Tibial nerve (tissue), 4 donors: ENCODE results near the gene PZP. TPM values are rescaled to one million over a fixed set of nuclear protein-coding genes. Genes with fewer than 3 reads are reported as not detected.

Source experiments
- DNase-seq, 2 donors: peaks; one replicate each; pipeline ENCODE4 v3.0.0-alpha.2; 2019; ENCODE audit warnings: low spot score in 2 of 2
- H3K27ac ChIP-seq, 4 donors: fragments of 200-600 bp; sonication (generic) in 3 of 4; one replicate each; pipeline ENCODE4 v1.5.1; 2017 to 2019; ENCODE audit warnings: mild to moderate bottlenecking in 1 of 4
- H3K27me3 ChIP-seq, 2 donors: fragments of 200-600 bp; sonication (generic) in 1 of 2; one replicate each; pipeline versions ENCODE4 v1.5.1 to v1.6.0; 2017 to 2019
- H3K36me3 ChIP-seq, 3 donors: fragments of 200-600 bp; sonication (generic); one replicate each; pipeline ENCODE4 v1.5.1; 2018 to 2019
- H3K4me1 ChIP-seq, 4 donors: fragments of 200-600 bp; sonication (generic) in 3 of 4; one replicate each; pipeline ENCODE4 v1.5.1; 2017 to 2019
- H3K4me3 ChIP-seq, 4 donors: fragments of 200-600 bp; sonication (generic) in 3 of 4; one replicate each; pipeline ENCODE4 v1.5.1; 2017 to 2019; ENCODE audit warnings: mild to moderate bottlenecking in 1 of 4, moderate library complexity in 1 of 4
- H3K9me3 ChIP-seq, 4 donors: fragments of 200-600 bp; sonication (generic) in 3 of 4; one replicate each; pipeline ENCODE4 v1.5.1; 2017 to 2019
- EP300 ChIP-seq, 2 donors: sonication (generic); formaldehyde crosslinking; IDR thresholded peaks; one replicate each; pipeline ENCODE4 v1.6.1; 2017; ENCODE audit warnings: antibody characterized with exemption in 2 of 2, mild to moderate bottlenecking in 1 of 2
- POLR2A ChIP-seq, 2 donors: fragments of 450-650 bp; IDR thresholded peaks; one replicate each; pipeline ENCODE4 v1.6.1; 2017; ENCODE audit warnings: antibody characterized with exemption in 2 of 2, mild to moderate bottlenecking in 2 of 2, moderate library complexity in 2 of 2
- WGBS, 2 donors: methylation state at CpG; one replicate each; pipeline ENCODE4 v1.1.5; 2018; 5-methylcytosine and 5-hydroxymethylcytosine counted together
- total RNA-seq, 4 donors: library from RNA; depleted of rRNA; stranded (reverse); fragments of >200 nt; gene quantifications; one replicate each; pipeline ENCODE4 v1.1.0, GENCODE V29; 2016
- TF ChIP-seq, protein P1 (sequence below), 5 experiments: fragments of 200-600 bp in 3 of 5; fragments of 450-650 bp in 2 of 5; sonication (generic) in 3 of 5; IDR thresholded peaks; one replicate each; pipeline ENCODE4 v1.5.1; 2016 to 2019; ENCODE audit warnings: antibody characterized with exemption in 5 of 5, mild to moderate bottlenecking in 3 of 5, moderate library complexity in 2 of 5

The PZP gene
- total RNA-seq, 4 donors from 2014 or later: 0.22 to 0.59 (median 0.30) TPM; not detected in 1

DNA sequence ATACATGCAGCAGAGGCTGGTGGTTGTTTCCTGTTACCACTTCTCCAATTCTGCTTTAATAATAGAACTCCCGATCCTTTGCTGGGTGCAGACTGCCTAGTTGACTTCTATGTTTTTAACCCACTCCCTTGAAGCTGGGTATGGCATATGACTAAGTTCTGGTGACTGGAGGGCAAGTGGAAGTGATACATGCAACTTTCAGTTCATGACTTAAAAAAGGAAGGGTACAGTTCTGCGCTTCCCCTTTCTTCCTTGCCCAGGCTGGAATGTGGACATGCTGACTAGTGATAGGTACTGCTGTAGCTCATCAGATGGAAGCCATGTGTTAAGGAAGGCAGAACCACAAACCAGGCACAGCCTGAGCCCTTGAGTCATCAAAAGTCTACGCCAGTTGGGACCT, 90.0 kb downstream of the PZP start:
- peak; percentile 49 to 84 for TF ChIP-seq EP300 (IDR thresholded peaks at IDR 0.05)
- TF ChIP-seq POLR2A (IDR thresholded peaks at IDR 0.05): no peak
- TF ChIP-seq, protein P1, sequence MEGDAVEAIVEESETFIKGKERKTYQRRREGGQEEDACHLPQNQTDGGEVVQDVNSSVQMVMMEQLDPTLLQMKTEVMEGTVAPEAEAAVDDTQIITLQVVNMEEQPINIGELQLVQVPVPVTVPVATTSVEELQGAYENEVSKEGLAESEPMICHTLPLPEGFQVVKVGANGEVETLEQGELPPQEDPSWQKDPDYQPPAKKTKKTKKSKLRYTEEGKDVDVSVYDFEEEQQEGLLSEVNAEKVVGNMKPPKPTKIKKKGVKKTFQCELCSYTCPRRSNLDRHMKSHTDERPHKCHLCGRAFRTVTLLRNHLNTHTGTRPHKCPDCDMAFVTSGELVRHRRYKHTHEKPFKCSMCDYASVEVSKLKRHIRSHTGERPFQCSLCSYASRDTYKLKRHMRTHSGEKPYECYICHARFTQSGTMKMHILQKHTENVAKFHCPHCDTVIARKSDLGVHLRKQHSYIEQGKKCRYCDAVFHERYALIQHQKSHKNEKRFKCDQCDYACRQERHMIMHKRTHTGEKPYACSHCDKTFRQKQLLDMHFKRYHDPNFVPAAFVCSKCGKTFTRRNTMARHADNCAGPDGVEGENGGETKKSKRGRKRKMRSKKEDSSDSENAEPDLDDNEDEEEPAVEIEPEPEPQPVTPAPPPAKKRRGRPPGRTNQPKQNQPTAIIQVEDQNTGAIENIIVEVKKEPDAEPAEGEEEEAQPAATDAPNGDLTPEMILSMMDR (IDR thresholded peaks at IDR 0.05): no peak
- peak in 1 of 2 donors; percentile 11 for DNase-seq
- H3K27ac ChIP-seq: peak overlapping the region in 3 of 4 donors; percentile 72 to 83 (median 81)

GRCh38 chr12:9115731-9116559, 92.2 kb downstream of the PZP start, which contains the start of gene A2M:
TSS of gene A2M (minus strand) at chr12:9115919. CDS start at chr12:9115849, 70 bp downstream.
- Histone ChIP-seq H3K36me3 (peaks cover 0 to 23% (median 0%) of the 10 kb centered on the region in 3 donors), H3K27ac (peak within 1 kb of the TSS; percentile 72 to 83 (median 79)), H3K4me1 (peaks cover 5 to 73% (median 19%) of the 10 kb centered on the region in 4 donors), H3K9me3 (no peaks in the 10 kb centered on the region), H3K4me3 (peak within 1 kb of the TSS; percentile 25 to 45 (median 30)), H3K27me3 (no peaks in the 10 kb centered on the region)
- DNase-seq: peak in 1 of 2 donors; percentile 28
- TF ChIP-seq EP300 (IDR thresholded peaks at IDR 0.05): peak; percentile 51 to 90
- TF ChIP-seq, protein P1 (IDR thresholded peaks at IDR 0.05): no peak
- 16 to 24% methylated on average over 9 of the region's 9 CpGs for WGBS, 2 donors

More for the DNA sequence above, 90.0 kb downstream of the PZP start:
- peaks cover 0 to 3% (median 0%) of the 10 kb centered on the region in 3 donors for H3K36me3 ChIP-seq
- no peak overlapping the region for H3K4me3 ChIP-seq
- H3K9me3 ChIP-seq: no peaks in the 10 kb centered on the region
- H3K27me3 ChIP-seq: no peaks in the 10 kb centered on the region
- H3K4me1 ChIP-seq: peaks cover 5 to 88% (median 20%) of the 10 kb centered on the region in 4 donors
- WGBS, 2 donors: 52 to 67% methylated on average over 3 of the region's 3 CpGs

GRCh38 chr12:9114946-9115345, 93.2 kb downstream of the PZP start:
- Histone ChIP-seq H3K36me3 (peaks cover 0 to 29% (median 0%) of the 10 kb centered on the region in 3 donors), H3K4me1 (peaks cover 5 to 66% (median 19%) of the 10 kb centered on the region in 4 donors), H3K4me3 (peak overlapping the region; percentile 25 to 45 (median 30)), H3K27ac (peak overlapping the region in 3 of 4 donors; percentile 72 to 83 (median 81)), H3K27me3 (no peaks in the 10 kb centered on the region), H3K9me3 (no peaks in the 10 kb centered on the region)
- no peak for TF ChIP-seq POLR2A (IDR thresholded peaks at IDR 0.05)
- TF ChIP-seq EP300 (IDR thresholded peaks at IDR 0.05): no peak
- TF ChIP-seq, protein P1 (IDR thresholded peaks at IDR 0.05): no peak
- no peak for DNase-seq

- TF ChIP-seq, protein P1 (IDR thresholded peaks at IDR 0.05): no peak
- TF ChIP-seq POLR2A (IDR thresholded peaks at IDR 0.05) (no peak), EP300 (IDR thresholded peaks at IDR 0.05) (no peak)
- Histone ChIP-seq H3K27me3 (no peaks in the 10 kb centered on the region), H3K36me3 (peaks cover 0 to 39% (median 0%) of the 10 kb centered on the region in 3 donors), H3K9me3 (no peaks in the 10 kb centered on the region), H3K4me3 (peak overlapping the region in 3 of 4 donors; percentile 10 to 45 (median 14)), H3K27ac (peak overlapping the region in 2 of 4 donors; percentile 81 to 83), H3K4me1 (peaks cover 5 to 59% (median 19%) of the 10 kb centered on the region in 4 donors)
- DNase-seq: no peak
- WGBS, 2 donors: 71 to 88% methylated on average over 1 of the region's 1 CpG
Measured at GRCh38 chr12:9113987-9114309, 94.2 kb downstream of the PZP start.
